Heart right ventricle (tissue), 16 donors: ENCODE measurements around the gene CSTPP1. TPM values are rescaled to one million over a fixed set of nuclear protein-coding genes. Genes with fewer than 3 reads are reported as not detected.

Source experiments
- ATAC-seq, 8 donors: fragments of 200-7000 bp; cut with Tn5 transposase; one replicate each; pipeline ENCODE4 v1.9.1; 2020; ENCODE audit warnings: mild to moderate bottlenecking in 8 of 8, moderate library complexity in 8 of 8, moderate number of reproducible peaks in 1 of 8
- DNase-seq, 2 donors: peaks; one replicate each; pipeline ENCODE4 v3.0.0-alpha.2; 2020
- H3K27ac ChIP-seq, 10 donors: fragments of 200-600 bp; sonication (generic) in 2 of 10; one replicate each; pipeline versions ENCODE4 v1.5.0 to v1.8.0; 2020 to 2022; ENCODE audit warnings: mild to moderate bottlenecking in 3 of 10
- H3K27me3 ChIP-seq, 7 donors: fragments of 200-600 bp; one replicate each; pipeline ENCODE4 v1.8.0; 2021 to 2022; ENCODE audit warnings: mild to moderate bottlenecking in 2 of 7
- H3K36me3 ChIP-seq, 9 donors: fragments of 200-600 bp; sonication (generic) in 1 of 9; one replicate each; pipeline versions ENCODE4 v1.5.0 to v1.8.0; 2020 to 2022; ENCODE audit warnings: mild to moderate bottlenecking in 2 of 9
- H3K4me1 ChIP-seq, 9 donors: fragments of 200-600 bp; sonication (generic) in 1 of 9; one replicate each; pipeline versions ENCODE4 v1.5.0 to v1.8.0; 2020 to 2022; ENCODE audit warnings: mild to moderate bottlenecking in 4 of 9
- H3K4me3 ChIP-seq, 10 donors: fragments of 200-600 bp; sonication (generic) in 2 of 10; one replicate each; pipeline versions ENCODE4 v1.5.0 to v1.8.0; 2020 to 2022; ENCODE audit warnings: mild to moderate bottlenecking in 7 of 10, moderate library complexity in 2 of 10
- H3K9me3 ChIP-seq, 11 donors: fragments of 200-600 bp in 10 of 11; sonication (generic) in 2 of 11; one replicate each; pipeline versions ENCODE4 v1.5.0 to v1.8.0; 2013 to 2022; ENCODE audit warnings: mild to moderate bottlenecking in 2 of 11, control low read depth in 1 of 11, moderate library complexity in 1 of 11
- CTCF ChIP-seq, 9 donors: fragments of 200-600 bp; sonication (generic) in 2 of 9; IDR thresholded peaks; one replicate each; pipeline versions ENCODE4 v1.5.0 to v1.8.0; 2021 to 2022; ENCODE audit warnings: antibody characterized with exemption in 9 of 9, mild to moderate bottlenecking in 5 of 9, moderate library complexity in 1 of 9
- WGBS, 2 donors: extraction: QIAGEN DNeasy Blood & Tissue Kit; methylation state at CpG; one replicate each; pipeline ENCODE4 v1.1.7; 2013; ENCODE audit warnings: inconsistent platforms in 1 of 2; 5-methylcytosine and 5-hydroxymethylcytosine counted together
- intact Hi-C, 10 donors: fragments of 100-400 bp; cut with DNase I; formaldehyde crosslinking; loops; one replicate each; pipeline versions ENCODE4 v1.11.1 to v1.14.2; 2022
- microRNA-seq, 2 donors: library from miRNA; unstranded; fragments of <30 nt; microRNA quantifications; one replicate each; pipeline ENCODE4 v1.2.0, GENCODE V29; 2021
- polyA plus RNA-seq, 2 donors: library from polyadenylated mRNA; stranded (reverse); fragments of 200-250 nt; gene quantifications; one replicate each; pipeline ENCODE4 v1.2.3, GENCODE V29; 2013
- total RNA-seq, 10 donors: library from RNA; stranded (reverse); fragmentation: NEBNext Ultra II Directional in 3 of 10; extraction: Animal tissue kit (Norgen Biotek cat#: 25700) in 3 of 10; gene quantifications; one replicate each; pipeline versions ENCODE4 v1.2.1 to v1.2.4, GENCODE V29; 2021 to 2023
- donor health status: Arrhythmogenic right ventricular cardiomyopathy.
- donor health status: ischemic (EF 13 %, LVEDD 7.1; RV severe dilation, severe dysfunction).
- donor health status: healthy with polysubstance abuse.
- donor health status: DM: no; HTN: yes; CAD: no.
- donor health status: DM: no; HTN: no; CAD: no.
- donor health status: ischemic (EF 25% LVEDD 6.9; RV normal size, moderate dysfunction).
- donor health status: ischemic (EF 25% LVEDD 5.7; RV mildly dilated, moderate dysfunction).
- donor health status: healthy.
- donor health status: DM: yes; HTN: yes; CAD: no.
- donor health status: Ischemic cardiomyopathy.
- donor health status: ischemic (EF 35%, LVEDD 5.7; RV mildly dilated, moderate dysfunction).
- donor health status: nonischemic (EF 11% LVEDD 7.7; RV severe dilation, severe dysfunction).
- donor health status: DM: yes; HTN: yes; CAD: no.
- donor health status: PGD.
- donor health status: ischemic (EF 29% LVEDD 5.4; RV normal size, mild dysfunction).
- donor health status: nonischemic (EF 23%, LVEDD 6.1; RV moderate dilation, normal function).

Gene CSTPP1
- total and polyA plus RNA-seq, 12 donors: 10.2 to 26.7 (median 16.7) TPM

- DNase-seq (no peak), ATAC-seq (no peak)
- Histone ChIP-seq H3K36me3 (no peaks in the 10 kb centered on the region), H3K27me3 (no peaks in the 10 kb centered on the region), H3K4me1 (peaks cover 0 to 2% (median 0%) of the 10 kb centered on the region in 9 donors), H3K27ac (no peak overlapping the region), H3K9me3 (no peaks in the 10 kb centered on the region), H3K4me3 (no peak overlapping the region)
- intact Hi-C loops: no loop called here
- no peak for TF ChIP-seq CTCF (IDR thresholded peaks at IDR 0.05)
- WGBS, 2 donors: 92 to 94% methylated on average over 5 of the region's 5 CpGs
These were observed 272.1 kb downstream of the CSTPP1 start for GRCh38 chr11:47208628-47209027.

Small RNA genes lying within 50 kb of the gene (microRNA-seq; reads per million reads assigned to microRNA genes)
- gene MIR6745: 0 reads per million in 2 donors

Other genes starting within 250 kb of the CSTPP1 start
- gene ARHGAP1, start 236.1 kb upstream of the CSTPP1 start, total RNA-seq: 100 to 1,000 TPM in 7 of 10 donors, 10 to 100 TPM in 3; 59.0 to 268 (median 140) TPM
- gene ARHGAP1, start 236.1 kb upstream of the CSTPP1 start, polyA plus RNA-seq: 10 to 100 TPM; 28.4 to 38.7 TPM
- gene ZNF408, start 235.7 kb upstream of the CSTPP1 start, total RNA-seq: 1 to 10 TPM; 5.0 to 8.9 (median 6.7) TPM
- 1 to 10 TPM; 6.2 to 6.7 TPM for gene ZNF408, start 235.7 kb upstream of the CSTPP1 start, polyA plus RNA-seq
- gene F2, start 217.5 kb upstream of the CSTPP1 start, total RNA-seq: under 1 TPM in 2 of 10 donors, not detected in 8; 0.23 to 0.31 TPM
- gene F2, start 217.5 kb upstream of the CSTPP1 start, polyA plus RNA-seq: under 1 TPM; 0.04 to 0.15 TPM
- gene CKAP5, start 90.5 kb upstream of the CSTPP1 start, total RNA-seq: 100 to 1,000 TPM in 2 of 10 donors, 10 to 100 TPM in 8; 67.7 to 114 (median 82.7) TPM
- gene CKAP5, start 90.5 kb upstream of the CSTPP1 start, polyA plus RNA-seq: 10 to 100 TPM in 1 of 2 donors, 1 to 10 TPM in 1; 9.6 to 18.7 TPM
- gene LRP4, start 18.2 kb upstream of the CSTPP1 start, total RNA-seq: 10 to 100 TPM; 11.5 to 33.2 (median 20.2) TPM
- 10 to 100 TPM in 1 of 2 donors, 1 to 10 TPM in 1; 6.7 to 10.3 TPM for gene LRP4, start 18.2 kb upstream of the CSTPP1 start, polyA plus RNA-seq
- 10 to 100 TPM; 55.7 to 69.7 (median 62.9) TPM for gene ARFGAP2, start 240.1 kb downstream of the CSTPP1 start, total RNA-seq
- 10 to 100 TPM; 47.8 to 70.2 TPM for gene ARFGAP2, start 240.1 kb downstream of the CSTPP1 start, polyA plus RNA-seq
- 100 to 1,000 TPM; 146 to 335 (median 257) TPM for gene PACSIN3, start 249.7 kb downstream of the CSTPP1 start, total RNA-seq
- 100 to 1,000 TPM; 163 to 209 TPM for gene PACSIN3, start 249.7 kb downstream of the CSTPP1 start, polyA plus RNA-seq